Pancreas (tissue), 10 donors: Measurements from ENCODE around the gene NFS1. TPM values are rescaled to one million over a fixed set of nuclear protein-coding genes. Genes with fewer than 3 reads are reported as not detected.

Experiments used
- ATAC-seq, 4 donors: fragments of 200-7000 bp; cut with Tn5 transposase; one replicate each; pipeline versions ENCODE4 v1.8.0 to v1.9.1; 2020; ENCODE audit warnings: mild to moderate bottlenecking in 4 of 4, moderate library complexity in 4 of 4
- DNase-seq, 6 donors: peaks; one replicate each; pipeline ENCODE4 v3.0.0-alpha.2; 2020
- FAIRE-seq: peaks from 2 replicates; lab custom pipeline; 2012; peaks lifted over from hg19 to GRCh38; lab: Jason Lieb, UNC
- H3K27ac ChIP-seq, 4 donors: fragments of 200-600 bp; sonication (generic); 1 replicate in 3 of 4; 2 replicates in 1 of 4; pipeline versions ENCODE4 v1.5.0 to v1.8.0; 2020
- H3K27me3 ChIP-seq, 4 donors: fragments of 200-600 bp; one replicate each; pipeline ENCODE4 v1.8.0; 2021
- H3K36me3 ChIP-seq, 3 donors: fragments of 200-600 bp; sonication (generic) in 1 of 3; one replicate each; pipeline versions ENCODE4 v1.5.0 to v1.8.0; 2020 to 2021
- H3K4me1 ChIP-seq, 3 donors: fragments of 200-600 bp; one replicate each; pipeline ENCODE4 v1.8.0; 2021
- H3K4me3 ChIP-seq, 4 donors: fragments of 200-600 bp; sonication (generic) in 2 of 4; one replicate each; pipeline versions ENCODE4 v1.5.0 to v1.8.0; 2020 to 2021
- H3K9me3 ChIP-seq, 4 donors: fragments of 200-600 bp; one replicate each; pipeline ENCODE4 v1.8.0; 2021
- WGBS, 2 donors: extraction: QIAGEN DNeasy Blood & Tissue Kit; methylation state at CpG; one replicate each; pipeline ENCODE4 v1.1.7; 2013; 5-methylcytosine and 5-hydroxymethylcytosine counted together
- intact Hi-C, 3 donors: fragments of 100-400 bp; cut with DNase I; formaldehyde crosslinking; loops; one replicate each; pipeline versions ENCODE4 v1.11.1 to v1.14.2; 2022
- polyA plus RNA-seq, 2 donors: library from polyadenylated mRNA; stranded (reverse); fragments of 200-250 nt; gene quantifications; one replicate each; pipeline ENCODE4 v1.2.3, GENCODE V29; 2013
- total RNA-seq, 6 donors: library from RNA; stranded (reverse); fragmentation: NEBNext Ultra II Directional in 4 of 6; extraction: Animal tissue kit (Norgen Biotek cat#: 25700) in 4 of 6; gene quantifications; one replicate each; pipeline versions ENCODE4 v1.2.1 to v1.2.4, GENCODE V29; 2021 to 2023
- TF ChIP-seq, protein P1 (sequence below), 4 donors: fragments of 200-600 bp; sonication (generic) in 3 of 4; IDR thresholded peaks; one replicate each; pipeline versions ENCODE4 v1.5.0 to v1.8.0; 2021; ENCODE audit warnings: antibody characterized with exemption in 4 of 4
- donor health status: healthy with polysubstance abuse.
- donor health status: DM: no; HTN: no; CAD: no; lungs with moderate emphysema.
- donor health status: DM: no; HTN: no; CAD: no.
- donor health status: control.
- donor health status: control.
- donor health status: Bipolar disorder and iron deficiency.
- donor health status: DM: yes; HTN: yes; CAD: no.
- donor health status: DM: no; HTN: no; CAD: no.
- donor health status: DM: no; HTN: no; CAD: no.
- donor health status: DM: yes; HTN: yes; CAD: no.

The NFS1 gene
- total and polyA plus RNA-seq, 8 donors: 11.0 to 34.8 (median 15.2) TPM

- no peaks in the 10 kb centered on the region for H3K4me1 ChIP-seq
- peak in 1 of 4 donors; percentile 29 for ATAC-seq
- FAIRE-seq: no peak
- intact Hi-C loops: no loop called here
- H3K27me3 ChIP-seq: no peaks in the 10 kb centered on the region
- H3K27ac ChIP-seq: no peak overlapping the region
- H3K9me3 ChIP-seq: no peaks in the 10 kb centered on the region
- H3K36me3 ChIP-seq: peaks cover 6 to 100% (median 79%) of the 10 kb centered on the region in 3 donors
- TF ChIP-seq, protein P1, sequence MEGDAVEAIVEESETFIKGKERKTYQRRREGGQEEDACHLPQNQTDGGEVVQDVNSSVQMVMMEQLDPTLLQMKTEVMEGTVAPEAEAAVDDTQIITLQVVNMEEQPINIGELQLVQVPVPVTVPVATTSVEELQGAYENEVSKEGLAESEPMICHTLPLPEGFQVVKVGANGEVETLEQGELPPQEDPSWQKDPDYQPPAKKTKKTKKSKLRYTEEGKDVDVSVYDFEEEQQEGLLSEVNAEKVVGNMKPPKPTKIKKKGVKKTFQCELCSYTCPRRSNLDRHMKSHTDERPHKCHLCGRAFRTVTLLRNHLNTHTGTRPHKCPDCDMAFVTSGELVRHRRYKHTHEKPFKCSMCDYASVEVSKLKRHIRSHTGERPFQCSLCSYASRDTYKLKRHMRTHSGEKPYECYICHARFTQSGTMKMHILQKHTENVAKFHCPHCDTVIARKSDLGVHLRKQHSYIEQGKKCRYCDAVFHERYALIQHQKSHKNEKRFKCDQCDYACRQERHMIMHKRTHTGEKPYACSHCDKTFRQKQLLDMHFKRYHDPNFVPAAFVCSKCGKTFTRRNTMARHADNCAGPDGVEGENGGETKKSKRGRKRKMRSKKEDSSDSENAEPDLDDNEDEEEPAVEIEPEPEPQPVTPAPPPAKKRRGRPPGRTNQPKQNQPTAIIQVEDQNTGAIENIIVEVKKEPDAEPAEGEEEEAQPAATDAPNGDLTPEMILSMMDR (IDR thresholded peaks at IDR 0.05): no peak
- 39 to 41% methylated on average over 3 of the region's 3 CpGs for WGBS, 2 donors
- no peak overlapping the region for H3K4me3 ChIP-seq
- no peak for DNase-seq
Measured at GRCh38 chr20:35721621-35722020, 22.5 kb upstream of the NFS1 start.

DNA sequence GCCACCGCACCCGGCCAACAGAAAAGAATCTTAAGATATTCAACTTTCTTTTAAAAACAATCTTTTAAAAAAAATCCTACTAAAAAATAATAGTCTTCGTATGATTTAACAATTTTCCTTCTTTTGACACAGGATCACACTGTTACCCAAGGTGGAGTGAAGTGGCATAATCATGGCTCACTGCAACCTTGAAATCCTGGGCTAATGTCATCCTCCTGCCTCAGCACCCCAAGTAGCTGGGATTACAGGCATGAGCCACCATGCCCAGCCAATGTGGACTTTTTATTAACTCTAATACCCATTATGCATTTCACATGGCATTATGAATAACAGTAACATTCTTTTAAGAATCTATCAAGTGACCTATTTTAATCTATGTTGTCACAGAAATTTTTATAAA, 22.1 kb upstream of the NFS1 start:
- Histone ChIP-seq H3K27me3 (no peaks in the 10 kb centered on the region), H3K36me3 (peaks cover 10 to 100% (median 80%) of the 10 kb centered on the region in 3 donors), H3K27ac (no peak overlapping the region), H3K4me1 (no peaks in the 10 kb centered on the region), H3K9me3 (no peaks in the 10 kb centered on the region), H3K4me3 (no peak overlapping the region)
- intact Hi-C loops: no loop called here
- no peak for FAIRE-seq
- no peak for DNase-seq
- WGBS, 2 donors: 88 to 92% methylated on average over 3 of the region's 3 CpGs
- TF ChIP-seq, protein P1 (IDR thresholded peaks at IDR 0.05): no peak
- no peak for ATAC-seq

GRCh38 chr20:35720165-35721123, 21.3 kb upstream of the NFS1 start:
- Histone ChIP-seq H3K27ac (no peak overlapping the region), H3K36me3 (peaks cover 10 to 100% (median 80%) of the 10 kb centered on the region in 3 donors), H3K4me1 (no peaks in the 10 kb centered on the region), H3K4me3 (no peak overlapping the region), H3K27me3 (no peaks in the 10 kb centered on the region), H3K9me3 (no peaks in the 10 kb centered on the region)
- intact Hi-C loops: no loop called here
- 87 to 94% methylated on average over 13 of the region's 13 CpGs for WGBS, 2 donors
- DNase-seq (no peak), FAIRE-seq (no peak), ATAC-seq (no peak)
- TF ChIP-seq, protein P1 (IDR thresholded peaks at IDR 0.05): no peak

DNA sequence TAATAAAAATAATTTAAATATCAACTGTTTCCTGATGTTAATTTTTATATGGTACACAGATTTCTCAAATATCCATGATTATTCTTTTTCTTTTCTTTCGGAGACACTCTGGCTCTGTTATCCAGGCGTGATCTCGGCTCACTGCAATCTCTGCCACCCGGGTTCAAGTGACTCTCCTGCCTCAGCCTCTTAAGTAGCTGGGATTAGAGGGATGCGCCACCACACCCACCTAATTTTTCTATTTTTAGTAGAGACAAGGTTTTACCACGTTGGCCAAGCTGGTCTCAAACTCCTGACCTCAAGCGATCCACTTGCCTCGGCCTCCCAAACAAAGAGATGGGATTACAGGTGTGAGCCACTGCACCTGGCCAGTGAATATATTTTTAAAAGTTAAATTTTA, 20.6 kb upstream of the NFS1 start:
- FAIRE-seq (no peak), ATAC-seq (no peak), DNase-seq (no peak)
- WGBS, 2 donors: 69 to 74% methylated on average over 8 of the region's 8 CpGs
- Histone ChIP-seq H3K27ac (no peak overlapping the region), H3K9me3 (no peaks in the 10 kb centered on the region), H3K4me3 (no peak overlapping the region), H3K4me1 (no peaks in the 10 kb centered on the region), H3K27me3 (no peaks in the 10 kb centered on the region), H3K36me3 (peaks cover 10 to 98% (median 81%) of the 10 kb centered on the region in 3 donors)
- TF ChIP-seq, protein P1 (IDR thresholded peaks at IDR 0.05): no peak
- intact Hi-C loops: no loop called here
